ENCODE measurements around the gene EXOC3L4.
"Not testable (repeated sequence)": the region's sequence is repeated elsewhere in the genome, so short reads cannot be mapped to it uniquely, and the experiment has no call there.

Gene EXOC3L4

DNA sequence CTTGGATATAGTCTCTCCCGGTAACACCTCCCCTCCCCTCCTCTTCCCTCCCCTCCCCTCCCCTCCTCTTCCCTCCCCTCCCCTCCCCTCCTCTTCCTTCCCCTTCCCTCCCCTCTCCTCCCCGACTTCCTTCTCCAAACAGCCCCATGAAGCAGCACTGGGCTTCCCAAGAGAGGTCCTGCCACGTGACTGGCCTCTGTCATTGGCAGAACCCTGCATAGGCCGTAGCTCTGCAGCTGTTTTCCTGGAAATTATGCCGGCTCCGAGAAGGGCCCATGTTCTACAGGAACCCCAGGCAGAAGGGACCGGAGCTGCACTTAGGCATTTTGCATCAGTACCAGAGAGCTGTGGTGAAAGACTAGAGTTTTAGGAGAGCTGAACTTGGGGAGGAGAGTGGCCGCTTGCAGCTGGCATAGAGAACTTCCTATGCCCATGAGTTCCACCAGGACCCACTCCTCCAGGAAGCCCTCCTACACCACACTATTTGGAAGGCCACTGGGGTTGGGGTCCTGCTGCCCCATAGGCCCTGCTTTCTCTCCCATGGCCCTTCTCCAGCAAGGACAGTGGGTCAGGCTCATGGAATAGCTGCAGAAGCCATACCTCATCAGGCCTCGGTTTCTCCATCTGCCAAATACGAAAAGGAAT lies 23.6 kb downstream of the EXOC3L4 start:
- in situ Hi-C loops (cut with MboI; ENCODE audit: low sequenced_read_pairs) = no loop called here

DNA sequence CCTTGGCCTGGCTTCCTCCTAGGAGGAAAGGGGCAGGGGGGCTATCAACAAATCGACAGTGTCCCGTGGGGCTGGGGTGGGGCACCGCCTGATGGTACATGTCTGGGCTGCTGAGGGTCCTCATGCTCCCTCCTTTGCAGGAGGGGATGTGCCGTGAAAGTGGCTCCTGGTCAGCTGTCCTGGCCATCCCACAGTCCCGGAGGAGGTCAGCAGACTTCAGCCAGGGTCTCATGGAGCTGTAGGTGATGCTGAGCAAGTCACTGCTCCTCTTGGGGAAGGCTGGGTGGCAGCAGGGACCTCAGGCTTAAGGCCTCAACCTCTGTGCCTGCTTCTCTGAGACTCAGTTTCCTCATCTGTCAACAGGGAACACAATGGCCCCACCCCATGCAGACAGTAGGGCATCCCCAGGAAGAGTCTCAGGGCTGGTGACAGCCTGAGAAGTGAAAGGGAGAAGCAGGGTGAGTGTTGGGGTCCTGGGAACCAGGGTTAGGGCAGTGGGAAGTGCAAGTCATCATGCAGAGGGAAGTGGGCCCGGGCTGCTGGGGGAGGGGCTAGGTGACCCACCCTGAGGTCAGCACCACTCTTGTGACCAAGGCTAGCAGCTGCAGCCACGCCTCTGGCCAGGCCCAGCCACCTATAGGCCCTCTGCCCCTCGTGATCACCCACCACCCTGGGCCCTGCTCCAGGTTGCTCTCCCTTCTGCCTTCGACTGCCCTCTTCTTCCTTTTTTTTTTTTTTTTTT lies 24.3 kb downstream of the EXOC3L4 start:
- in situ Hi-C loops (cut with MboI; ENCODE audit: low sequenced_read_pairs) = no loop called here

GRCh38 chr14:103119527-103119926 lies 25.0 kb downstream of the EXOC3L4 start:
- in situ Hi-C loops (cut with MboI; ENCODE audit: low sequenced_read_pairs) = not testable (repeated sequence)

- in situ Hi-C loops (cut with MboI; ENCODE audit: low sequenced_read_pairs) = no loop called here
Observed at GRCh38 chr14:103121121-103121845, 26.8 kb downstream of the EXOC3L4 start.

DNA sequence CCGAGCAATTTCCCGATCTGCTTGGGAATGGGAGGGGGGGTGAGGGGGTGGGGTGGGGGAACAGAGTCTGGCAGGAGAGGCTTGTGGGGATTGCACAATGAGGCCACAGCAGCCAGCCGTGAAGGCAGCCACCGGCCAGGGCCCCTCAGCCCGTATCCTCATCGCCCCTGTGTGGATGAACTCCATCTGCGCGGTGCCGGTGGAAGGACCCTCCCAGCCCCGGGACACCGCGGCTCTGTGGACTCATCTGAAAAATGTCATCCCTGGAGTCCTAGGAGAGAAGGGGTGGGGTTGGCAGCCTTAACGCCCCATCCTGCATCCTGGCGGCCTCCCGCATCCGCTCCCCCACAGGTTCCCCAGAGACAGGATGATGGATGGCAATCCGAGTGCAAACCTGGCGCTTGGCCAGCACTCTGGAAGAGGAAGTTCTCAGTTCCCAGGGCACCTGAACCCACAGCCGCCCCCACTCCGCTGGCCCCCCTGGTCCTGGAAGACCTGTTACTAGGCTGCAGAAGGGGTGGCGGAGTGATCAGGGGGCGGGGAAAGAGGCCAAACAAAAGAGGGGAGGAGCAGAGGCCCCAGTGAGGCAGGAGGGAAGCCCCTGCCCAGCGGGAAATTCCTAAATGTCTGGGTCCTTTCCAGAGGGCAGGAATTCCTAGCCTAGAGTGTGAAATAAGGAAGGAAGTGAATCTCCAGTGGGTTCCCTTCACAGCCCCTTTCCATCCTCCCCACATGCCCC lies 27.5 kb downstream of the EXOC3L4 start:
- in situ Hi-C loops (cut with MboI; ENCODE audit: low sequenced_read_pairs) = no loop called here

GRCh38 chr14:103122585-103122946 lies 28.0 kb downstream of the EXOC3L4 start:
- in situ Hi-C loops (cut with MboI; ENCODE audit: low sequenced_read_pairs) = no loop called here

DNA sequence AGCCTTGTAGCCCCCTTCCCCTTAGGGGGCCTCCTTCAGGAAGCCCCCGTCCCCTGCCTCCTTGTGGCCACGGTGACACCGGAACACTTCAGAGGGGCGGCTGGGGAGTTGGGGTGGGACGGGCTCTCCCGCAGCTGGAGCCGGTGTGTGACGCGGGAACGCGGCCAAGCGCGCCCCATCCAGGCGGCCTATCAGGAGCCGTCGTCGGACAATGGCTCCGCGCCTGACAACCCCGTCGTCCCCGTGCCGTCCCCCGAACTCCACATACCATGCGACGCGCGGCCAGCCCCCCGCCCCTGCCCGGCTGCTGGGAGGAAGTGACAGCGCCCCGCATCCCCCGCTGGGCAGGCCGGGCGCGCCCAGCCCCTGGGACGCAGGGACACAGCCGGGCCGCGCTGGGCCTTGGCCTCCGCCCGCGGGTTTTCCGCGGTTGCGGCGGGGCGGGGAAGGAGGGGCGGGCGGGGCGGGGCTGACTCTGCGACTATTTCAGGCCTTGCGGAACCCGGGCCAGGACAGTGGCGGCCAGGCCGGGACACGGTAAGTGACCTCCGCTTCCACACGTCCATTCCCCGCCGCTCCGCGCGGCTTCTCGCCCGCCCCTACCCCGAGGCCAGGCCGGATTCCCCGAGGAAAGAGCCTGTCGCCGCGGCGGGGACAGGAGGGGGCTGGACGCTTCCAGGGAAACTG lies 28.6 kb downstream of the EXOC3L4 start, which contains the start of gene TNFAIP2:
Gene TNFAIP2, plus strand, starts transcription at position 515 of the 687 bp plus-strand sequence. CDS start 2,997 bp downstream, outside the sequence.
- in situ Hi-C loops (cut with MboI; ENCODE audit: low sequenced_read_pairs) = no loop called here

DNA sequence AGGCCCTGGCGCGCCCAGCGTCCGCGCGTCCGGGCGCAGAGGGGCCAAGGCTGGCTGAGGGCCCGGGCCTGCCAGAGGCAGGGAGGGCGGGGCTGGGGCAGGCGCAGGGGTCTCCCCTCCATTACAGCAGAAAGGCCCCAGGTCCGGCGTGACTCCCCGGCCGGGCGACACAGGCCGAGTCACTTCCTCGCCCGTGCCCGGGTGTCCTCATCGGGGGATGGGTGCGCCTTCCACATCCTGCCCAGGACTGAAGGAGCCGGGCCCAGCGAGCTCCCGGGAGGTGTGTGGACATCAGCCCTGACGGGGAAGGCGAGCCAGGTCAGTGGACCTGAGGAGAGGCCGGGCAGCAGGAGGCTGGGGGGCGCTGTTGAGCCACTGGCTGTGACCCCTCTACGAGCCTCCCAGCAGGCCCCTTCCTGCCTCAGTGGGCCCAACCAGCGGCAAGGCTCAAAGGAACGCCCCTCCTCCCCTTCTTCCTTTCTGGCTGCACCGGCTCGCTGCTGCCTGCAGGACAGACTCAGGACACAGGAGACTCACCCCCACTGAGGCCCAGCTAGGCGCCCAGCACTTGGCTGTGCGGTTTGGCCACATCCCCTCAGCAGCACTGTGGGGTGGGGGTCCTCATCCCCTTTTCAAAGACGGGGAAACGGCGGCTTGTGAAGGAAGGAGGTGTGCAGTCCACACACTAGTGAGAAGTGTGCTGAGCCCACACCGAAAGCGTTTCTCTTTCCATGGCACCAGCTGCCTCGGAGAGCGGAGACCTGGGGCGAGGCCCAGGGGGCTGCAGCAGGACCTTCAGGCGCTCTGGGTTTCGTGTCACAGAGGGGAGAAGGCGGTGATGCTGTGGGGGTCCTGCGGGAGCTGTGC lies 29.3 kb downstream of the EXOC3L4 start:
- in situ Hi-C loops (cut with MboI; ENCODE audit: low sequenced_read_pairs) = no loop called here

GRCh38 chr14:103124501-103125001 lies 30.0 kb downstream of the EXOC3L4 start:
- in situ Hi-C loops (cut with MboI; ENCODE audit: low sequenced_read_pairs) = no loop called here

DNA sequence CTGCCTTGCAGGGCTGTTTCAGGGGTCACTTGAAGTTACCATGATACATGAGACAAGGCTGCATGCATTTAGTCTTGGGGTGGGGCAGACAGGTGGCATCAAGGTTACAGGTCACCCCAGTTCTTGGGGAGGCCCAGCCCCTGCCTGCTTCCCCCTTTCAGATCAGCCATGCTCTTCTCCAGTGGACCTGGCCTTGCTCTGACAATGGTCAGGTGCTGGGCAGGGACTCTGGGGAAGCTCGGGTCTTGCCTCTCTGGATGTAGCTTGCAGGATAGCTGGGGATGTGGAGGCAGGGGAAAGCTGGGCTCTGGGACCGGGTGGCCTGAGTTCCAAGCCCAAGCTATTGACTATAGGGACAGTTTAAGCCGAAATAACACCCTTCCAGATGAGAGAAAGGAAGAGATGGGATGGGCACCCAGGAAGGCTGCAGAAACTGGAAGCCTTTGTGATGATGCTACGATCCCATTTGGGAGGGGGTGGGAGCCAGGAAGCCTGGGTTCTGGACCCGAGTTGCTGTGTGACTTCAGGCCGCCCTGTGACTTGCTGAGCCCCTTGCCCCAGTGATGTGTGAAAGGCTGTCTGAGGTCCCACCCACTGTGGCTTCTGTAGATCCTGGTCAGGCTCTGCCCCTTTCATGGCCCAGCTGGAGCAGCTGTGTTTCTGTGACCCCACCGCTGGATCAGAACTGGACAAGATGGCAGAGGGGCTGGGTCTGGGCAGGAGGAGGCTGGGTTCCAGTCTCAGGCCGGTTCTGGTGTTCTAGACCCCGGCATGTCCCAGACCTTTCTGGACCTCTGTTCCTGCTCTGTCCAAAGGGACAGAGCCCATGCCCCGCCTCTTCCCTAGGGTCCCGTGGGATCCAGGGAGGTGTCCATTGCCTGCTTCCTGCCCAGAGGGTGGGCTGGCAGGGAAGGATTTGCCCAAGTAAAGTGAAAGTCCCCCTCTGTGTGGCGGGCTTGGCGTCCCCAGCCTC lies 30.9 kb downstream of the EXOC3L4 start:
- in situ Hi-C loops (cut with MboI; ENCODE audit: low sequenced_read_pairs) = no loop called here

DNA sequence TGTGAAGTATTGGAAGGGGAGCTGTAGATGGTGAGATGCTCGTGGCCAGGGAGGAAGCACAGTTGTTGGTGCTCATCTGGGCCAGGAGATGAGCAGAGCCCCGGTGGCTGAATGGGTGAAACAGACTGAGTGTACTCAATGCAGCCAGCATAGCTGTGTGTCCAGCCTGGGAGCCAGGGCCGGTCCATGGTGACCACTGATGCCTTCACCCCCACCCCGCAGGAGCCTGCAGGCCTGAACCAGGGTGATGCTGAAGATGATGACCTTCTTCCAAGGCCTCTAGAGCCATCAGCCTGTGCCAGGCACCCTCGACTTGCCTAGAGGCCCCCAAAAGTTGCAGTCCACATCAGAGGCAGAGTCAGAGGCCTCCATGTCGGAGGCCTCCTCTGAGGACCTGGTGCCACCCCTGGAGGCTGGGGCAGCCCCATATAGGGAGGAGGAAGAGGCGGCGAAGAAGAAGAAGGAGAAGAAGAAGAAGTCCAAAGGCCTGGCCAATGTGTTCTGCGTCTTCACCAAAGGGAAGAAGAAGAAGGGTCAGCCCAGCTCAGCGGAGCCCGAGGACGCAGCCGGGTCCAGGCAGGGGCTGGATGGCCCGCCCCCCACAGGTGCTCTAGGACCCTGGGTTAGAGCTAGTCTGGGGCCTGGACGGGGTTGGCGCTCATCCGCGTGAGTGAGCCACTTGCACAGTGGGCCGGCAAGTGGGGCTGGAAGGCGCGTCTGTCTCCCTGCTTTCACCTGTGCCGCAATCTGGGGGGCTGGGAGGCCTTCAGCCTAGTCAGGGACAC lies 31.8 kb downstream of the EXOC3L4 start:
- in situ Hi-C loops (cut with MboI; ENCODE audit: low sequenced_read_pairs) = no loop called here

DNA sequence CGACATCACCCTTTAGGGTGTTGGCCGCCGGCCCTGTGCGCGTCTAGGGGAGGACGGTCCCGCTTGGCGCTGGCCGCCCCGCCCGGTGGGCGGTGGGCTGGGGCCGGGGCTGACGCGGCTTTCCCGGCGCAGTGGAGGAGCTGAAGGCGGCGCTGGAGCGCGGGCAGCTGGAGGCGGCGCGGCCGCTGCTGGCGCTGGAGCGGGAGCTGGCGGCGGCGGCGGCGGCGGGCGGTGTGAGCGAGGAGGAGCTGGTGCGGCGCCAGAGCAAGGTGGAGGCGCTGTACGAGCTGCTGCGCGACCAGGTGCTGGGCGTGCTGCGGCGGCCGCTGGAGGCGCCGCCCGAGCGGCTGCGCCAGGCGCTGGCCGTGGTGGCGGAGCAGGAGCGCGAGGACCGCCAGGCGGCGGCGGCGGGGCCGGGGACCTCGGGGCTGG lies 32.4 kb downstream of the EXOC3L4 start:
- in situ Hi-C loops (cut with MboI; ENCODE audit: low sequenced_read_pairs) = no loop called here

DNA sequence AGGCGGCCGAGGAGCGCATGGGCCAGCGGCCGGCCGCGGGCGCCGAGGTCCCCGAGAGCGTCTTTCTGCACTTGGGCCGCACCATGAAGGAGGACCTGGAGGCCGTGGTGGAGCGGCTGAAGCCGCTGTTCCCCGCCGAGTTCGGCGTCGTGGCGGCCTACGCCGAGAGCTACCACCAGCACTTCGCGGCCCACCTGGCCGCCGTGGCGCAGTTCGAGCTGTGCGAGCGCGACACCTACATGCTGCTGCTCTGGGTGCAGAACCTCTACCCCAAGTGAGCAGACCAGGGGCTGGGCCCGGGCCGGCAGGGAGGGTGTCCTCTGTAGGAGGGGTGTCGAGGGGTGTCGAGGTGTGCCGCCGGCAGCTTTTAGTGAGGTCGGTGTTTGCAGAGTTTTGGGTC lies 32.8 kb downstream of the EXOC3L4 start:
- in situ Hi-C loops (cut with MboI; ENCODE audit: low sequenced_read_pairs) = no loop called here

GRCh38 chr14:103127861-103128598 lies 33.5 kb downstream of the EXOC3L4 start:
- in situ Hi-C loops (cut with MboI; ENCODE audit: low sequenced_read_pairs) = no loop called here

DNA sequence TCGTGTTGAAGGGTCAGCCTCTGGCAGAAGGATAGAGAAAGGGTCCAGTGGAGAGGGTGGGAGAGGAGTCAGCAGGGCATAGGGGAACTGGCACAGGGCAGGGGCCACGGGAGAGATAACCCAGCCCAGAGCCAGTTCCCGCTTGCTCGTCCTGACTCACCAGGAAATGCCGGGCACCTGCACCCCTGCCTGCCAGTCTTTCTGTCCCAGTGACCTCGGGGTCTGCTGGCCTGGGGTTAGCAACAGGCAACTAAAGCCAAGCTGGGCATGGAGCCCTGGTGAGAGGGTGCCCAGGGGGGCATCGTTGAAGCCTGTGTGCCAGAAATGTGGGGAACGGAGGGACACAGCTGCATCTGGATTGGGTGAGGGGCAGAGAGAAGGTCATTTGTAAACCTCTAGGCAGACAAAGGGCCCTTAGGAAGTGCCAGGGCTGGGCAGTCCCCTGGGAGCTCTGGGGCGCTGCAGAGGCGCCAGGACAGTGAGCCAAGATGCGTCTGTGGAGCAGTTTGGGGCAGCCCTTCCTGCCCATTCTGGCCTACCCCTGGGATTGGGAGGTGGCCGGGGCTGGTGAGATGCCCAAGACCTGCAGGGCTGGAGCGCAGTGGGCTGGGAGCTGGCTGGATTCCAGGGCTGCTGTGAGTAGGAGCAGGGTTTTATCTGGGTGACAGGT lies 34.2 kb downstream of the EXOC3L4 start:
- in situ Hi-C loops (cut with MboI; ENCODE audit: low sequenced_read_pairs) = no loop called here

- in situ Hi-C loops (cut with MboI; ENCODE audit: low sequenced_read_pairs) = no loop called here
Observed at GRCh38 chr14:103129301-103130016, 34.9 kb downstream of the EXOC3L4 start.

Data from HL-60/S4 (cell line).